IMR-90 (cell line): Measurements from ENCODE around the gene ASTL.

ENCODE experiments used
- BHLHE40 ChIP-seq: fragments of 150-350 bp; IDR thresholded peaks from 2 replicates; pipeline ENCODE4 v1.6.1; 2016; ENCODE audit warnings: mild to moderate bottlenecking, low read depth, low read length
- CEBPB ChIP-seq: IDR thresholded peaks from 2 replicates; pipeline ENCODE4 v1.6.1; 2012; ENCODE audit warnings: low read depth, low read length, improper control_type of control experiment
- CHD1 ChIP-seq: IDR thresholded peaks from 2 replicates; pipeline ENCODE4 v1.6.1; 2012; ENCODE audit warnings: low read depth, low read length, improper control_type of control experiment
- CTCF ChIP-seq: conservative IDR thresholded peaks from 2 replicates; pipeline ENCODE4 v1.5.1; 2012; ENCODE audit warnings: mild to moderate bottlenecking, low read depth, low read length, improper control_type of control experiment
- ELK1 ChIP-seq: fragments of 150-350 bp; IDR thresholded peaks from 2 replicates; pipeline ENCODE4 v1.6.1; 2016; ENCODE audit warnings: low read depth, mild to moderate bottlenecking, low read length, moderate library complexity, borderline replicate concordance
- FOS ChIP-seq: fragments of 150-350 bp; IDR thresholded peaks from 2 replicates; pipeline ENCODE4 v1.6.1; 2016; ENCODE audit warnings: low read depth, low read length
- MAFK ChIP-seq: IDR thresholded peaks from 2 replicates; pipeline ENCODE4 v1.6.1; 2012; ENCODE audit warnings: low read depth, low read length, improper control_type of control experiment
- MAZ ChIP-seq: IDR thresholded peaks from 2 replicates; pipeline ENCODE4 v1.6.1; 2012; ENCODE audit warnings: low read depth, mild to moderate bottlenecking, low read length, improper control_type of control experiment, moderate library complexity, borderline replicate concordance
- MXI1 ChIP-seq: IDR thresholded peaks from 2 replicates; pipeline ENCODE4 v1.6.1; 2012; ENCODE audit warnings: low read depth, mild to moderate bottlenecking, low read length, moderate library complexity, borderline replicate concordance
- POLR2A ChIP-seq: IDR thresholded peaks from 2 replicates; pipeline ENCODE4 v1.6.1; 2012; ENCODE audit warnings: mild to moderate bottlenecking, low read depth, low read length
- RAD21 ChIP-seq: IDR thresholded peaks from 2 replicates; pipeline ENCODE4 v1.6.1; 2012; ENCODE audit warnings: low read length, improper control_type of control experiment
- SMC3 ChIP-seq: fragments of 150-350 bp; IDR thresholded peaks from 2 replicates; pipeline ENCODE4 v1.6.1; 2016; ENCODE audit warnings: low read depth, mild to moderate bottlenecking, antibody characterized with exemption, low read length, moderate library complexity

- no peak for TF ChIP-seq CTCF
- TF ChIP-seq SMC3 = no peak
- no peak for TF ChIP-seq CEBPB
- TF ChIP-seq MAZ = no peak
- TF ChIP-seq ELK1 = no peak
- no peak for TF ChIP-seq RAD21
- TF ChIP-seq POLR2A = peak; percentile 62
- TF ChIP-seq FOS = no peak
- no peak for TF ChIP-seq MXI1
- no peak for TF ChIP-seq CHD1
- TF ChIP-seq MAFK = no peak
- TF ChIP-seq BHLHE40 = no peak
Observed at GRCh38 chr2:96142217-96143113, 4.2 kb upstream of the ASTL start.
